HCT116 (cell line): ENCODE measurements around the gene LTB4R2. TPM values are rescaled to one million over a fixed set of nuclear protein-coding genes. Genes with fewer than 3 reads are reported as not detected.

Experiments
- ATAC-seq: fragments of 200-7000 bp; cut with Tn5 transposase; 2 replicates; pipeline ENCODE4 v1.9.1; 2020; ENCODE audit warnings: mild to moderate bottlenecking, moderate library complexity
- BruUV-seq: library from RNA; stranded (reverse); fragments of 400-500 nt; replicated peaks from 2 replicates; lab custom pipeline; 2021; lab: Mats Ljungman, UMichigan
- CTCF ChIA-PET: fragments of 300-600 bp; sonication (Branson Sonifier 250); formaldehyde crosslinking; loops from one replicate; lab custom pipeline; 2021; ENCODE audit warnings: antibody characterized with exemption; lab: Charles Lee
- POLR2A ChIA-PET: fragments of 300-600, 350-600 bp; sonication (Branson Sonifier 250); formaldehyde crosslinking; loops from one replicate; lab custom pipeline; 2021; ENCODE audit warnings: antibody characterized with exemption; lab: Charles Lee
- RAD21 ChIA-PET, 2 experiments: fragments of 300-600 bp; sonication (Branson Sonifier 250); formaldehyde crosslinking; loops; one replicate each; lab custom pipeline; 2023; ENCODE audit warnings: low total read pairs in 2 of 2; ENCODE audit not compliant: uncharacterized antibody in 2 of 2, unreplicated experiment in 2 of 2, low non-redundant PET in 1 of 2; lab: Charles Lee
- DNase-seq: peaks from one replicate; pipeline ENCODE4 v3.0.0-alpha.2; 2010; ENCODE audit warnings: low read depth, low spot score
- H2AFZ ChIP-seq: fragments of 200-600 bp; shearing (Covaris generic), sonication (generic); 2 replicates; pipeline ENCODE4 v1.6.1; 2017; ENCODE audit warnings: low read depth, mixed run types, mixed read lengths, antibody characterized with exemption, low read length; ENCODE audit not compliant: poor library complexity, severe bottlenecking
- H3K27ac ChIP-seq: 2 replicates; pipeline ENCODE4 v1.5.1; 2012; ENCODE audit warnings: low read depth, low read length
- H3K27me3 ChIP-seq: fragments of 200-600 bp; sonication (generic); 2 replicates; pipeline ENCODE4 v1.6.1; 2016; ENCODE audit warnings: mixed run types, low read length, mixed read lengths; ENCODE audit not compliant: insufficient read depth
- H3K36me3 ChIP-seq, 2 experiments: fragments of 200-500 bp in 1 of 2; fragments of 200-600 bp in 1 of 2; sonication (Bioruptor generic) in 1 of 2; sonication (generic) in 1 of 2; 2 replicates each; pipeline versions ENCODE4 v1.5.1 to v1.6.1; 2014 to 2016; ENCODE audit warnings: low read length in 2 of 2, inconsistent platforms in 1 of 2, mixed read lengths in 1 of 2, mixed run types in 1 of 2; ENCODE audit not compliant: insufficient read depth in 2 of 2, control insufficient read depth in 1 of 2
- H3K4me1 ChIP-seq, 2 experiments: fragments of 200-600 bp in 1 of 2; sonication (generic) in 1 of 2; 2 replicates each; pipeline versions ENCODE4 v1.5.1 to v1.6.1; 2012 to 2017; ENCODE audit warnings: low read length in 2 of 2, inconsistent platforms in 1 of 2, mild to moderate bottlenecking in 1 of 2, mixed read lengths in 1 of 2, mixed run types in 1 of 2, moderate library complexity in 1 of 2; ENCODE audit not compliant: insufficient read depth in 2 of 2, control insufficient read depth in 1 of 2
- H3K4me2 ChIP-seq: fragments of 200-600 bp; sonication (generic); 2 replicates; pipeline ENCODE4 v1.6.1; 2017; ENCODE audit warnings: mixed run types, low read length, mixed read lengths
- H3K4me3 ChIP-seq, 2 experiments: fragments of 200-600 bp in 1 of 2; sonication (generic) in 1 of 2; replicated peaks in 1 of 2; 2 replicates each; pipeline ENCODE4 v1.5.1; 2011 to 2016; ENCODE audit warnings: low read length in 2 of 2, control low read depth in 1 of 2, low read depth in 1 of 2, mild to moderate bottlenecking in 1 of 2, mixed read lengths in 1 of 2, mixed run types in 1 of 2
- H3K79me2 ChIP-seq: fragments of 200-600 bp; sonication (generic); 2 replicates; pipeline ENCODE4 v1.6.1; 2017; ENCODE audit warnings: mild to moderate bottlenecking, mixed run types, low read length, moderate library complexity, mixed read lengths; ENCODE audit not compliant: insufficient read depth
- H3K9ac ChIP-seq: fragments of 200-600 bp; sonication (generic); 2 replicates; pipeline ENCODE4 v1.6.1; 2016; ENCODE audit warnings: low read length, mixed read lengths
- H3K9me2 ChIP-seq: fragments of 200-600 bp; sonication (generic), shearing (Covaris generic); 2 replicates; pipeline ENCODE4 v1.6.1; 2017; ENCODE audit warnings: mixed run types, mild to moderate bottlenecking, moderate library complexity; ENCODE audit not compliant: insufficient read depth
- H3K9me3 ChIP-seq, 2 experiments: fragments of 200-500 bp in 1 of 2; fragments of 200-600 bp in 1 of 2; sonication (Bioruptor generic) in 1 of 2; sonication (generic) in 1 of 2; 2 replicates each; pipeline ENCODE4 v1.6.1; 2014 to 2017; ENCODE audit warnings: low read length in 2 of 2, mixed read lengths in 2 of 2, inconsistent platforms in 1 of 2, low read depth in 1 of 2, mild to moderate bottlenecking in 1 of 2, mixed run types in 1 of 2, moderate library complexity in 1 of 2; ENCODE audit not compliant: control insufficient read depth in 1 of 2, insufficient read depth in 1 of 2
- H4K20me1 ChIP-seq: fragments of 200-600 bp; sonication (generic), shearing (Covaris generic); 2 replicates; pipeline ENCODE4 v1.6.1; 2017; ENCODE audit warnings: mixed run types, mild to moderate bottlenecking, moderate library complexity; ENCODE audit not compliant: insufficient read depth
- ATF3 ChIP-seq: IDR thresholded peaks from 2 replicates; pipeline ENCODE4 v1.6.1; 2012
- CBX3 ChIP-seq: IDR thresholded peaks from 2 replicates; pipeline ENCODE4 v1.6.1; 2012; ENCODE audit warnings: low read depth
- EGR1 ChIP-seq: IDR thresholded peaks from 2 replicates; pipeline ENCODE4 v1.6.1; 2012; ENCODE audit warnings: low read depth
- ELF1 ChIP-seq: IDR thresholded peaks from 2 replicates; pipeline ENCODE4 v1.6.1; 2012; ENCODE audit warnings: low read depth, borderline replicate concordance
- EZH2 ChIP-seq: fragments of 200-600 bp; sonication (generic); IDR thresholded peaks from 2 replicates; pipeline ENCODE4 v1.6.1; 2017; ENCODE audit warnings: antibody characterized with exemption, mixed run types
- EZH2phosphoT487 ChIP-seq: fragments of 200-600 bp; IDR thresholded peaks from 2 replicates; pipeline ENCODE4 v1.6.1; 2018; ENCODE audit warnings: antibody characterized with exemption, borderline replicate concordance
- FOSL1 ChIP-seq: IDR thresholded peaks from 2 replicates; pipeline ENCODE4 v1.6.1; 2012; ENCODE audit warnings: low read depth
- MAX ChIP-seq: IDR thresholded peaks from 2 replicates; pipeline ENCODE4 v1.6.1; 2012
- POLR2A ChIP-seq: IDR thresholded peaks from 2 replicates; pipeline ENCODE4 v1.7.0; 2011; ENCODE audit warnings: borderline replicate concordance; ENCODE audit not compliant: insufficient read depth, insufficient read length; ENCODE audit errors: extremely low read depth
- POLR2AphosphoS5 ChIP-seq: IDR thresholded peaks from 2 replicates; pipeline ENCODE4 v1.6.1; 2011; ENCODE audit warnings: mild to moderate bottlenecking, low read depth, low read length, moderate library complexity
- RAD21 ChIP-seq: IDR thresholded peaks from 2 replicates; pipeline ENCODE4 v1.6.1; 2012; ENCODE audit warnings: low read depth, mild to moderate bottlenecking
- REST ChIP-seq: IDR thresholded peaks from 2 replicates; pipeline ENCODE4 v1.6.1; 2012; ENCODE audit warnings: low read depth
- SIN3A ChIP-seq: IDR thresholded peaks from 2 replicates; pipeline ENCODE4 v1.6.1; 2012; ENCODE audit warnings: low read depth
- SRF ChIP-seq: IDR thresholded peaks from 2 replicates; pipeline ENCODE4 v1.6.1; 2012; ENCODE audit warnings: low read depth
- TCF7L2 ChIP-seq: IDR thresholded peaks from 2 replicates; pipeline ENCODE4 v1.7.0; 2011; ENCODE audit warnings: borderline replicate concordance, inconsistent platforms; ENCODE audit not compliant: insufficient read depth, insufficient read length; ENCODE audit errors: extremely low read depth
- ZBTB33 ChIP-seq: IDR thresholded peaks from 2 replicates; pipeline ENCODE4 v1.6.1; 2011; ENCODE audit warnings: mild to moderate bottlenecking, low read length, moderate library complexity; ENCODE audit not compliant: insufficient replicate concordance; ENCODE audit errors: extremely low read depth
- ZFX ChIP-seq: fragments of 450-650 bp; IDR thresholded peaks from 2 replicates; pipeline ENCODE4 v1.6.1; 2017
- ZNF274 ChIP-seq: fragments of 200-500 bp; sonication (Bioruptor generic); IDR thresholded peaks from 2 replicates; pipeline ENCODE4 v1.6.1; 2014; ENCODE audit warnings: mild to moderate bottlenecking, low read depth, low read length, inconsistent platforms
- intact Hi-C: fragments of 100-400 bp; cut with micrococcal nuclease; formaldehyde crosslinking; loops from 2 replicates; pipeline ENCODE4 v1.10.0; 2022
- total RNA-seq: library from RNA; stranded (reverse); gene quantifications from one replicate; pipeline ENCODE4 v1.2.1, GENCODE V29; 2021; ENCODE audit not compliant: unreplicated experiment

The LTB4R2 gene
- total RNA-seq, 1 experiment from 2014 or later = 15.4 TPM

GRCh38 chr14:24269910-24270536 lies 39.9 kb upstream of the LTB4R2 start:
- no peak for ATAC-seq
- ChIA-PET POLR2A (interaction anchor here (0.8 to 2.7 kb wide), 6 partner anchors 15 to 166 kb away, joined by 3 to 20 read pairs (median 7); partner anchors contain the start of genes DHRS1, NOP9, PSME2 and TINF2), CTCF (interaction anchor here (1.4 to 1.9 kb wide), 3 partner anchors 10 to 38 kb away, joined by 3 to 12 read pairs (median 9); partner anchors contain the start of gene CIDEB)
- Histone ChIP-seq H3K27ac (no peak overlapping the region), H3K27me3 (no peaks in the 10 kb centered on the region), H3K79me2 (peaks cover 4% of the 10 kb centered on the region; the same call in 1 of the 2 replicates), H3K9me3 (no peaks in the 10 kb centered on the region), H3K4me1 (peaks cover 9 to 22% of the 10 kb centered on the region in 2 experiments; a peak in 3 of 4 replicates)
- TSS peak; percentile 68 for BruUV-seq
- intact Hi-C loops = no loop called here
- no peak for DNase-seq
- no peak for TF ChIP-seq FOSL1
- TF ChIP-seq ZNF274 = no peak
- TF ChIP-seq ELF1 = no peak
- no peak for TF ChIP-seq EGR1
- no peak for TF ChIP-seq ZBTB33
- TF ChIP-seq ATF3 = no peak
- no peak for TF ChIP-seq SIN3A
- no peak for TF ChIP-seq REST
- TF ChIP-seq EZH2phosphoT487 = no peak
- TF ChIP-seq CBX3 = no peak
- TF ChIP-seq RAD21 = no peak
- TF ChIP-seq MAX = no peak
- no peak for TF ChIP-seq TCF7L2
- TF ChIP-seq POLR2A = no peak
- TF ChIP-seq SRF = no peak
- no peak for TF ChIP-seq POLR2AphosphoS5
- no peak for TF ChIP-seq ZFX
- no peak for TF ChIP-seq EZH2
- TF ChIP-seq, all 23 proteins: peak for 0
- RAD21 ChIA-PET = no interaction called here
- no peak overlapping the region; a peak in 1 of 4 replicates for H3K4me3 ChIP-seq
- no peaks in the 10 kb centered on the region; a peak in 1 of 4 replicates for H3K36me3 ChIP-seq
- no peak overlapping the region for H3K9ac ChIP-seq
- no peaks in the 10 kb centered on the region for H4K20me1 ChIP-seq
- peak overlapping the region; percentile 98 for H3K4me2 ChIP-seq
- no peaks in the 10 kb centered on the region for H3K9me2 ChIP-seq
- H2AFZ ChIP-seq = no peak overlapping the region
